SK-N-SH (cell line): ENCODE measurements around the gene ZRANB3.

Experiments used
- EP300 ChIP-seq, 2 experiments: IDR thresholded peaks; 2 replicates each; pipeline versions ENCODE4 v1.4.0 to v1.6.1; 2012; ENCODE audit warnings: borderline replicate concordance in 1 of 2, low read depth in 1 of 2, low read length in 1 of 2
- FOSL2 ChIP-seq: IDR thresholded peaks from 2 replicates; pipeline ENCODE4 v1.4.0; 2012; ENCODE audit warnings: low read depth, mild to moderate bottlenecking, moderate library complexity, borderline replicate concordance
- JUND ChIP-seq: IDR thresholded peaks from 2 replicates; pipeline ENCODE4 v1.4.0; 2012
- NRF1 ChIP-seq: IDR thresholded peaks from 2 replicates; pipeline ENCODE4 v1.6.1; 2012; ENCODE audit warnings: low read depth, mild to moderate bottlenecking, low read length
- RAD21 ChIP-seq: IDR thresholded peaks from 2 replicates; pipeline ENCODE4 v1.6.1; 2012; ENCODE audit warnings: mild to moderate bottlenecking, low read length
- RCOR1 ChIP-seq: fragments of 150-350 bp; IDR thresholded peaks from 2 replicates; pipeline ENCODE4 v1.6.1; 2017; ENCODE audit warnings: antibody characterized with exemption, low read length
- RFX5 ChIP-seq: IDR thresholded peaks from 2 replicates; pipeline ENCODE4 v1.6.1; 2012; ENCODE audit warnings: mild to moderate bottlenecking, improper control_type of control experiment, low read length
- TAF1 ChIP-seq: IDR thresholded peaks from 2 replicates; pipeline ENCODE4 v1.6.1; 2012; ENCODE audit warnings: low read depth, mild to moderate bottlenecking, low read length, moderate library complexity, borderline replicate concordance
- TF ChIP-seq, protein P1 (sequence below): fragments of 150-350 bp; IDR thresholded peaks from 2 replicates; pipeline ENCODE4 v1.6.1; 2017; ENCODE audit warnings: antibody characterized with exemption, low read length, low read depth, borderline replicate concordance
- TF ChIP-seq, protein P2 (sequence below): fragments of 200-600 bp; sonication (generic); IDR thresholded peaks from 2 replicates; pipeline ENCODE4 v1.6.1; 2017; ENCODE audit warnings: antibody characterized with exemption, mild to moderate bottlenecking, moderate library complexity
- TF ChIP-seq, protein P3 (sequence below): IDR thresholded peaks from 2 replicates; pipeline ENCODE4 v1.6.1; 2012; ENCODE audit warnings: mild to moderate bottlenecking, low read depth, low read length, moderate library complexity
- TF ChIP-seq, protein P4 (sequence below): IDR thresholded peaks from 2 replicates; pipeline ENCODE4 v1.4.0; 2012; ENCODE audit warnings: low read depth
- TF ChIP-seq, protein P5 (sequence below): fragments of 150-350 bp; IDR thresholded peaks from 2 replicates; pipeline ENCODE4 v1.6.1; 2016; ENCODE audit warnings: mild to moderate bottlenecking, low read depth, low read length
- TF ChIP-seq, protein P6 (sequence below): IDR thresholded peaks from 2 replicates; pipeline ENCODE4; 2012

DNA sequence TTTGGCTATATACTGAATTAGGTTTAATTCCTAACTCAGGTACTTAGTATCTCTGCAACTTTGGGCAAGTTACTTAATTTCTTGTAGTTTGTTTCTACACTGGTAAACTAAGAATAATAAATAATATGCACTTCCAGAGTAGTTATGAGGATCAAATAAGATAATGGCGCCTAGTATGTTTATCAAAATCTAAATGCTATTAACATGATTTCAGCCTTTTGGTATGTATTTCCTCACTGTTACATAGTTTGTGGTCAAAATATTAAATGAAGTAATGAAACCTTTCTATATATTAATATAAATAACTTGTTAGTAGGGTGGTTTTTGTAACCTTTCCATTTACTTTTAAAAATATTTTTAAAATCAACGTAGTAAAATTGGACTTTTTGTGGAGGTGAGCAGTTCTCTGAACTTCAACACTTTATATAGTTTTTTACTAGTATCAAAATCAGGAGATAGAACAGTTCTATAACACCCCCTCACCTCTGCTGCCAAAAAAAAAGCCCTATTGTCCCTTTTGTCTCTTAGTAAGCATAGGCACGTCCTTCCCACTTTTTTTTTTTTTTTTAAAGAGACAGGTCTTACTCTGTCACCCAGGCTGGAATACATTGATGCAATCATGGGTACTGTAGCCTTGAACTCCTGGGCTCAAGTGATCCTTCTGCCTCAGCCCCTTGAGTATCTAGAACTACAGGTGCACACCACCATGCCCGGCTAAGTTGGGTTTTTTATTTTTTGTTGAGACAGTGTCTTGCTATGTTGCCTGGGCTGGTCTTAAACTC lies 434.2 kb downstream of the ZRANB3 start:
- TF ChIP-seq RAD21 (no peak), EP300 (IDR thresholded peaks at IDR 0.05; ENCODE audit: borderline replicate concordance in 1 of 2, low read depth in 1 of 2, low read length in 1 of 2) (no peak), JUND (no peak), RCOR1 (no peak), FOSL2 (no peak), RFX5 (no peak), NRF1 (no peak), TAF1 (no peak)
- TF ChIP-seq, protein P1, sequence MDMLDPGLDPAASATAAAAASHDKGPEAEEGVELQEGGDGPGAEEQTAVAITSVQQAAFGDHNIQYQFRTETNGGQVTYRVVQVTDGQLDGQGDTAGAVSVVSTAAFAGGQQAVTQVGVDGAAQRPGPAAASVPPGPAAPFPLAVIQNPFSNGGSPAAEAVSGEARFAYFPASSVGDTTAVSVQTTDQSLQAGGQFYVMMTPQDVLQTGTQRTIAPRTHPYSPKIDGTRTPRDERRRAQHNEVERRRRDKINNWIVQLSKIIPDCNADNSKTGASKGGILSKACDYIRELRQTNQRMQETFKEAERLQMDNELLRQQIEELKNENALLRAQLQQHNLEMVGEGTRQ, result no peak
- TF ChIP-seq, protein P2, sequence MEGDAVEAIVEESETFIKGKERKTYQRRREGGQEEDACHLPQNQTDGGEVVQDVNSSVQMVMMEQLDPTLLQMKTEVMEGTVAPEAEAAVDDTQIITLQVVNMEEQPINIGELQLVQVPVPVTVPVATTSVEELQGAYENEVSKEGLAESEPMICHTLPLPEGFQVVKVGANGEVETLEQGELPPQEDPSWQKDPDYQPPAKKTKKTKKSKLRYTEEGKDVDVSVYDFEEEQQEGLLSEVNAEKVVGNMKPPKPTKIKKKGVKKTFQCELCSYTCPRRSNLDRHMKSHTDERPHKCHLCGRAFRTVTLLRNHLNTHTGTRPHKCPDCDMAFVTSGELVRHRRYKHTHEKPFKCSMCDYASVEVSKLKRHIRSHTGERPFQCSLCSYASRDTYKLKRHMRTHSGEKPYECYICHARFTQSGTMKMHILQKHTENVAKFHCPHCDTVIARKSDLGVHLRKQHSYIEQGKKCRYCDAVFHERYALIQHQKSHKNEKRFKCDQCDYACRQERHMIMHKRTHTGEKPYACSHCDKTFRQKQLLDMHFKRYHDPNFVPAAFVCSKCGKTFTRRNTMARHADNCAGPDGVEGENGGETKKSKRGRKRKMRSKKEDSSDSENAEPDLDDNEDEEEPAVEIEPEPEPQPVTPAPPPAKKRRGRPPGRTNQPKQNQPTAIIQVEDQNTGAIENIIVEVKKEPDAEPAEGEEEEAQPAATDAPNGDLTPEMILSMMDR, result no peak
- TF ChIP-seq, protein P3, sequence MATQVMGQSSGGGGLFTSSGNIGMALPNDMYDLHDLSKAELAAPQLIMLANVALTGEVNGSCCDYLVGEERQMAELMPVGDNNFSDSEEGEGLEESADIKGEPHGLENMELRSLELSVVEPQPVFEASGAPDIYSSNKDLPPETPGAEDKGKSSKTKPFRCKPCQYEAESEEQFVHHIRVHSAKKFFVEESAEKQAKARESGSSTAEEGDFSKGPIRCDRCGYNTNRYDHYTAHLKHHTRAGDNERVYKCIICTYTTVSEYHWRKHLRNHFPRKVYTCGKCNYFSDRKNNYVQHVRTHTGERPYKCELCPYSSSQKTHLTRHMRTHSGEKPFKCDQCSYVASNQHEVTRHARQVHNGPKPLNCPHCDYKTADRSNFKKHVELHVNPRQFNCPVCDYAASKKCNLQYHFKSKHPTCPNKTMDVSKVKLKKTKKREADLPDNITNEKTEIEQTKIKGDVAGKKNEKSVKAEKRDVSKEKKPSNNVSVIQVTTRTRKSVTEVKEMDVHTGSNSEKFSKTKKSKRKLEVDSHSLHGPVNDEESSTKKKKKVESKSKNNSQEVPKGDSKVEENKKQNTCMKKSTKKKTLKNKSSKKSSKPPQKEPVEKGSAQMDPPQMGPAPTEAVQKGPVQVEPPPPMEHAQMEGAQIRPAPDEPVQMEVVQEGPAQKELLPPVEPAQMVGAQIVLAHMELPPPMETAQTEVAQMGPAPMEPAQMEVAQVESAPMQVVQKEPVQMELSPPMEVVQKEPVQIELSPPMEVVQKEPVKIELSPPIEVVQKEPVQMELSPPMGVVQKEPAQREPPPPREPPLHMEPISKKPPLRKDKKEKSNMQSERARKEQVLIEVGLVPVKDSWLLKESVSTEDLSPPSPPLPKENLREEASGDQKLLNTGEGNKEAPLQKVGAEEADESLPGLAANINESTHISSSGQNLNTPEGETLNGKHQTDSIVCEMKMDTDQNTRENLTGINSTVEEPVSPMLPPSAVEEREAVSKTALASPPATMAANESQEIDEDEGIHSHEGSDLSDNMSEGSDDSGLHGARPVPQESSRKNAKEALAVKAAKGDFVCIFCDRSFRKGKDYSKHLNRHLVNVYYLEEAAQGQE, result no peak
- TF ChIP-seq, protein P4, sequence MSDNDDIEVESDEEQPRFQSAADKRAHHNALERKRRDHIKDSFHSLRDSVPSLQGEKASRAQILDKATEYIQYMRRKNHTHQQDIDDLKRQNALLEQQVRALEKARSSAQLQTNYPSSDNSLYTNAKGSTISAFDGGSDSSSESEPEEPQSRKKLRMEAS, result no peak
- TF ChIP-seq, protein P5, sequence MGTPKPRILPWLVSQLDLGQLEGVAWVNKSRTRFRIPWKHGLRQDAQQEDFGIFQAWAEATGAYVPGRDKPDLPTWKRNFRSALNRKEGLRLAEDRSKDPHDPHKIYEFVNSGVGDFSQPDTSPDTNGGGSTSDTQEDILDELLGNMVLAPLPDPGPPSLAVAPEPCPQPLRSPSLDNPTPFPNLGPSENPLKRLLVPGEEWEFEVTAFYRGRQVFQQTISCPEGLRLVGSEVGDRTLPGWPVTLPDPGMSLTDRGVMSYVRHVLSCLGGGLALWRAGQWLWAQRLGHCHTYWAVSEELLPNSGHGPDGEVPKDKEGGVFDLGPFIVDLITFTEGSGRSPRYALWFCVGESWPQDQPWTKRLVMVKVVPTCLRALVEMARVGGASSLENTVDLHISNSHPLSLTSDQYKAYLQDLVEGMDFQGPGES, result no peak
- TF ChIP-seq, protein P6, sequence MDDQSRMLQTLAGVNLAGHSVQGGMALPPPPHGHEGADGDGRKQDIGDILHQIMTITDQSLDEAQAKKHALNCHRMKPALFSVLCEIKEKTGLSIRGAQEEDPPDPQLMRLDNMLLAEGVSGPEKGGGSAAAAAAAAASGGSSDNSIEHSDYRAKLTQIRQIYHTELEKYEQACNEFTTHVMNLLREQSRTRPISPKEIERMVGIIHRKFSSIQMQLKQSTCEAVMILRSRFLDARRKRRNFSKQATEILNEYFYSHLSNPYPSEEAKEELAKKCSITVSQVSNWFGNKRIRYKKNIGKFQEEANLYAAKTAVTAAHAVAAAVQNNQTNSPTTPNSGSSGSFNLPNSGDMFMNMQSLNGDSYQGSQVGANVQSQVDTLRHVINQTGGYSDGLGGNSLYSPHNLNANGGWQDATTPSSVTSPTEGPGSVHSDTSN, result no peak
